ENCODE data around the gene GPR12. TPM values are rescaled to one million over a fixed set of nuclear protein-coding genes. Genes with fewer than 3 reads are reported as not detected.

Gene GPR12
- total RNA-seq, 2 donors from 2014 or later = 1.2 TPM; not detected in 1

- no peak for DNase-seq (ENCODE audit: low spot score)
- Histone ChIP-seq H3K4me1 (ENCODE audit: control insufficient read depth in 1 of 2, low read depth in 2 of 2) (no peaks in the 10 kb centered on the region), H3K4me3 (no peak overlapping the region), H3K9me3 (no peaks in the 10 kb centered on the region), H3K27me3 (replicated peaks; ENCODE audit: insufficient read depth) (no peaks in the 10 kb centered on the region), H3K27ac (no peak overlapping the region), H3K36me3 (no peaks in the 10 kb centered on the region)
- TF ChIP-seq CTCF (IDR thresholded peaks at IDR 0.05) = no peak
- no peak for ATAC-seq (ENCODE audit: insufficient number of reproducible peaks, low FRiP score, low read depth)
Measured at GRCh38 chr13:26743971-26744370, 16.6 kb downstream of the GPR12 start.

GRCh38 chr13:26742691-26743358, 17.8 kb downstream of the GPR12 start:
- no peaks in the 10 kb centered on the region for H3K27me3 ChIP-seq (replicated peaks; ENCODE audit: insufficient read depth)
- no peak for DNase-seq (ENCODE audit: low spot score)
- H3K36me3 ChIP-seq = no peaks in the 10 kb centered on the region
- H3K9me3 ChIP-seq = no peaks in the 10 kb centered on the region
- no peak overlapping the region for H3K4me3 ChIP-seq
- no peak for TF ChIP-seq CTCF (IDR thresholded peaks at IDR 0.05)
- H3K4me1 ChIP-seq (ENCODE audit: control insufficient read depth in 1 of 2, low read depth in 2 of 2) = no peaks in the 10 kb centered on the region
- no peak overlapping the region for H3K27ac ChIP-seq
- ATAC-seq (ENCODE audit: insufficient number of reproducible peaks, low FRiP score, low read depth) = no peak

GRCh38 chr13:26735677-26736076, 24.9 kb downstream of the GPR12 start:
- Histone ChIP-seq H3K36me3 (no peaks in the 10 kb centered on the region), H3K9me3 (no peaks in the 10 kb centered on the region), H3K27ac (no peak overlapping the region), H3K4me1 (ENCODE audit: control insufficient read depth in 1 of 2, low read depth in 2 of 2) (no peaks in the 10 kb centered on the region), H3K27me3 (replicated peaks; ENCODE audit: insufficient read depth) (no peaks in the 10 kb centered on the region), H3K4me3 (no peak overlapping the region)
- no peak for TF ChIP-seq CTCF (IDR thresholded peaks at IDR 0.05)
- DNase-seq (ENCODE audit: low spot score) (no peak), ATAC-seq (ENCODE audit: insufficient number of reproducible peaks, low FRiP score, low read depth) (no peak)

- H3K27ac ChIP-seq = no peak overlapping the region
Measured at GRCh38 chr13:26727633-26728032, 33.0 kb downstream of the GPR12 start.

GRCh38 chr13:26727122-26727521, 33.5 kb downstream of the GPR12 start:
- H3K4me3 ChIP-seq = no peak overlapping the region
- no peak overlapping the region for H3K27ac ChIP-seq
- no peaks in the 10 kb centered on the region for H3K9me3 ChIP-seq
- DNase-seq (ENCODE audit: low spot score) = no peak
- no peaks in the 10 kb centered on the region for H3K36me3 ChIP-seq
- no peak for TF ChIP-seq CTCF (IDR thresholded peaks at IDR 0.05)
- ATAC-seq (ENCODE audit: insufficient number of reproducible peaks, low FRiP score, low read depth) = no peak
- no peaks in the 10 kb centered on the region for H3K27me3 ChIP-seq (replicated peaks; ENCODE audit: insufficient read depth)
- peaks cover 4 to 12% of the 10 kb centered on the region in 2 donors for H3K4me1 ChIP-seq (ENCODE audit: control insufficient read depth in 1 of 2, low read depth in 2 of 2)

More at GRCh38 chr13:26727633-26728032, 33.0 kb downstream of the GPR12 start:
- Histone ChIP-seq H3K4me1 (ENCODE audit: control insufficient read depth in 1 of 2, low read depth in 2 of 2) (peaks cover 4 to 12% of the 10 kb centered on the region in 2 donors), H3K9me3 (no peaks in the 10 kb centered on the region), H3K27me3 (replicated peaks; ENCODE audit: insufficient read depth) (no peaks in the 10 kb centered on the region), H3K4me3 (no peak overlapping the region), H3K36me3 (no peaks in the 10 kb centered on the region)
- TF ChIP-seq CTCF (IDR thresholded peaks at IDR 0.05) = no peak
- ATAC-seq (ENCODE audit: insufficient number of reproducible peaks, low FRiP score, low read depth) (no peak), DNase-seq (ENCODE audit: low spot score) (no peak)
